K562 treated with DMSO at 1 percent for 48 hours (cell line): ENCODE data around the gene NES. TPM values are rescaled to one million over a fixed set of nuclear protein-coding genes. Genes with fewer than 3 reads are reported as not detected.

Experiments used
- total RNA-seq: library from RNA; unstranded; fragments of 300-600 nt; gene quantifications from 2 replicates; pipeline ENCODE4 v1.2.3, GENCODE V29; 2022; ENCODE audit warnings: low replicate concordance; ENCODE audit errors: extremely low read depth

Gene NES
- not detected in 2 replicates for total RNA-seq

GRCh38 chr1:156676820-156677615 lies at the start of gene NES:
NES (minus strand) TSS chr1:156677407; CDS start chr1:156677264, 143 bp downstream.

GRCh38 chr1:156705321-156705917 lies 28.2 kb upstream of the NES start, which contains the start of gene CRABP2:
CRABP2 (minus strand) TSS chr1:156705583; CDS start chr1:156705446, 137 bp downstream.

DNA sequence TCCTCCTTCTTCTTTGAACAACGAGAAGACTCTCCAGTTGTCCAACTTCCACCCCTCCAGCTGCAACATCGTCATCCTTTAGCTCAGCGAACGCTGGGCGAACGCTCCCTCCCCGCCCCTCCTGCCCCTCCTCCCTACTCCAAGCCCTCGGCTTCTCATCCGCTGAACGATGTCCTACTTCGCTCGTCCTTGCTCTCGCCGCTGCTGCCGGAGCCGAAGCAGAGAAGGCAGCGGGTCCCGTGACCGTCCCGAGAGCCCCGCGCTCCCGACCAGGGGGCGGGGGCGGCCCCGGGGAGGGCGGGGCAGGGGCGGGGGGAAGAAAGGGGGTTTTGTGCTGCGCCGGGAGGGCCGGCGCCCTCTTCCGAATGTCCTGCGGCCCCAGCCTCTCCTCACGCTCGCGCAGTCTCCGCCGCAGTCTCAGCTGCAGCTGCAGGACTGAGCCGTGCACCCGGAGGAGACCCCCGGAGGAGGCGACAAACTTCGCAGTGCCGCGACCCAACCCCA lies 35.4 kb downstream of the NES start, which contains the start of gene BCAN:
Gene BCAN, plus strand, starts transcription at position 357 of the 504 bp plus-strand sequence. CDS start 3,938 bp downstream, outside the sequence.

DNA sequence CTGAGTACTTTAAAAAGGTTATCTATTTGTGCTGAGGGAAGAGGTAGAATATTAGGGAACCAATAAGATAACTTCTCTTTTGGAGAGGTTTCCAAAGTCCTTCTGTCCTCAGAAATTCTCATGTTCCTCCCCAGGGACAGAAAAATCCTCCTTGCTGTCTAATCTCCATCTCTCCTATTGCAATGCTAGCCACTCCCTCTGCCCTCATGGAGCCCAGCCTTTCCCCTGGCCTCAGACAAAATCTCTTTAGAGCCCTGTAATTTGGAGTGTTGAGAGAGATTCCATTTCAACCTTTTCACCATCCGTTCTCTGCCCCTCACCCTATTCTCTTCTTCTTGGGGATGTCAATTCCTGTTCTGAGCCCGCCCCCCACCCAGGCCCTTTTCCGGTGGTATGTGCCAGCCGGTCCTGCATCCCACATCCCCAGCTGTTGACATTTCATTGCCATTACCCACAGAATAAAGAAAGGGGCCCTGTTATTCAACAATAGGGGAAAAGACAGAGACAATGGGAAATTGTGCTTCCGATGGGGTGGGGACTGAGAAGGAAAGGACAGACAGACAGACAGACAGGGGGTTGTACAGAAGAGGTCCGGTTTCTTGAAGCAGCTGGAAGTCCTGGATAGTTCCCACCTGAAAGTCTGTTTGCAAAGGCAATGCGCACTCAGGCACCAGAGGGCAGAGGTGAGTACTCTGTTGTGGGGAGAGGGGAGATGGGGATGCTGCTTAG lies 58.2 kb downstream of the NES start, which contains the start of gene HAPLN2:
Gene HAPLN2, plus strand, starts transcription at position 563 of the 729 bp plus-strand sequence. CDS start 4,076 bp downstream, outside the sequence.

Other genes with a start within 250 kb of the NES start
- not detected in 2 replicates for gene MEF2D, start 176.6 kb downstream of the NES start, total RNA-seq
- not detected in 2 replicates for gene IQGAP3, start 104.8 kb downstream of the NES start, total RNA-seq
- gene TTC24, start 97.7 kb downstream of the NES start, total RNA-seq: not detected in 2 replicates
- not detected in 2 replicates for gene NAXE, start 85.6 kb downstream of the NES start, total RNA-seq
- not detected in 2 replicates for gene GPATCH4, start 75.9 kb downstream of the NES start, total RNA-seq
- gene HAPLN2, start 58.0 kb downstream of the NES start, total RNA-seq: not detected in 2 replicates
- gene BCAN, start 35.3 kb downstream of the NES start, total RNA-seq: not detected in 2 replicates
- not detected in 2 replicates for gene CRABP2, start 28.2 kb upstream of the NES start, total RNA-seq
- gene METTL25B, start 51.1 kb upstream of the NES start, total RNA-seq: not detected in 2 replicates
- not detected in 2 replicates for gene ISG20L2, start 51.4 kb upstream of the NES start, total RNA-seq
- gene MRPL24, start 63.7 kb upstream of the NES start, total RNA-seq: not detected in 2 replicates
- not detected in 2 replicates for gene HDGF, start 74.3 kb upstream of the NES start, total RNA-seq
- not detected in 2 replicates for gene PRCC, start 90.1 kb upstream of the NES start, total RNA-seq
- not detected in 2 replicates for gene SH2D2A, start 139.4 kb upstream of the NES start, total RNA-seq
- gene INSRR, start 181.7 kb upstream of the NES start, total RNA-seq: not detected in 2 replicates
- gene NTRK1, start 183.5 kb upstream of the NES start, total RNA-seq: not detected in 2 replicates
- gene PEAR1, start 216.3 kb upstream of the NES start, total RNA-seq: not detected in 2 replicates
- gene LRRC71, start 243.2 kb upstream of the NES start, total RNA-seq: not detected in 2 replicates